Sigmoid colon (tissue), 7 donors: ENCODE results near the gene PTK7. TPM values are rescaled to one million over a fixed set of nuclear protein-coding genes. Genes with fewer than 3 reads are reported as not detected.

ENCODE experiments used
- DNase-seq: peaks from one replicate; pipeline ENCODE4 v3.0.0-alpha.2; 2019
- H3K27ac ChIP-seq, 4 donors: fragments of 200-600 bp; sonication (generic); one replicate each; pipeline ENCODE4 v1.5.1; 2016 to 2019; ENCODE audit warnings: mild to moderate bottlenecking in 1 of 4
- H3K27me3 ChIP-seq, 3 donors: fragments of 200-600 bp; sonication (generic); one replicate each; pipeline ENCODE4 v1.5.1; 2019; ENCODE audit warnings: mild to moderate bottlenecking in 1 of 3
- H3K36me3 ChIP-seq, 4 donors: fragments of 200-600 bp; sonication (generic); one replicate each; pipeline ENCODE4 v1.5.1; 2016 to 2019
- H3K4me1 ChIP-seq, 4 donors: fragments of 200-600 bp; sonication (generic); one replicate each; pipeline ENCODE4 v1.5.1; 2017 to 2019
- H3K4me3 ChIP-seq, 4 donors: fragments of 200-600 bp; sonication (generic); one replicate each; pipeline ENCODE4 v1.5.1; 2017 to 2019; ENCODE audit warnings: mild to moderate bottlenecking in 2 of 4, moderate library complexity in 1 of 4
- H3K9me3 ChIP-seq, 4 donors: fragments of 200-600 bp in 3 of 4; sonication (generic) in 3 of 4; one replicate each; pipeline versions ENCODE4 v1.5.1 to v1.6.1; 2013 to 2019
- EP300 ChIP-seq, 4 donors: sonication (generic); formaldehyde crosslinking; IDR thresholded peaks; one replicate each; pipeline ENCODE4 v1.6.1; 2017; ENCODE audit warnings: antibody characterized with exemption in 4 of 4
- POLR2A ChIP-seq, 2 donors: fragments of 450-650 bp; IDR thresholded peaks; one replicate each; pipeline ENCODE4 v1.6.1; 2016; ENCODE audit warnings: antibody characterized with exemption in 2 of 2, mild to moderate bottlenecking in 2 of 2, moderate library complexity in 2 of 2
- POLR2AphosphoS5 ChIP-seq, 4 donors: sonication (generic); formaldehyde crosslinking; IDR thresholded peaks; one replicate each; pipeline ENCODE4 v1.6.1; 2017; ENCODE audit warnings: antibody characterized with exemption in 4 of 4
- WGBS, 2 donors: extraction: QIAGEN DNeasy Blood & Tissue Kit; methylation state at CpG; one replicate each; pipeline ENCODE4 v1.1.7; 2013; 5-methylcytosine and 5-hydroxymethylcytosine counted together
- intact Hi-C: fragments of 100-400 bp; cut with DNase I; formaldehyde crosslinking; loops from one replicate; pipeline ENCODE4 v1.15.1; 2023
- polyA plus RNA-seq, 3 donors: library from polyadenylated mRNA; stranded (reverse); fragments of 200-250 nt; gene quantifications; one replicate each; pipeline ENCODE4 v1.2.3, GENCODE V29; 2013
- total RNA-seq, 4 donors: library from RNA; depleted of rRNA; stranded (reverse); fragments of >200 nt; gene quantifications; one replicate each; pipeline ENCODE4 v1.1.0, GENCODE V29; 2016
- TF ChIP-seq, protein P1 (sequence below), 4 experiments: fragments of 450-650 bp in 3 of 4; fragments of 200-600 bp in 1 of 4; IDR thresholded peaks; one replicate each; pipeline ENCODE4 v1.5.1; 2016 to 2019; ENCODE audit warnings: antibody characterized with exemption in 4 of 4, mild to moderate bottlenecking in 3 of 4, moderate library complexity in 2 of 4
- donor health status: healthy with polysubstance abuse.
- donor health status: Bipolar disorder and iron deficiency.
- donor health status: healthy.

PTK7 gene
- total and polyA plus RNA-seq, 7 donors = 1.2 to 15.6 (median 6.1) TPM

DNA sequence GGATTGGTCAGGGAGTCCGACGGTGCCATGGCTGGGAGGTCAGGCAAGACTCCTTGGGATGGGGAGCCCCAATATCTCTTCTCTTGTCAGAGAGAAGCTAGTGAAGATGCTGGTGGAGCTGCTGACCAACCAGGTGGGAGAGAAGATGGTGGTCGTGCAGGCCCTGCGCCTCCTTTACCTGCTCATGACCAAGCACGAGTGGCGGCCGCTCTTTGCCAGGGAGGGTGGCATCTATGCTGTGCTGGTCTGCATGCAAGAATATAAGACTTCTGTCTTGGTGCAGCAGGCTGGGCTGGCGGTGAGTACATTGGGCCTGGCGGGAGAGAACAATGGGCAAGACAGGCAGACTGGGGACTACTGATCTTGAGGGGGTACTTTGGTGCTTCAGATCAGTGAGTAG is 116.8 kb downstream of the PTK7 start:
- no peak overlapping the region for H3K27ac ChIP-seq
- no peak overlapping the region for H3K4me3 ChIP-seq
- TF ChIP-seq POLR2AphosphoS5 (IDR thresholded peaks at IDR 0.05) = no peak
- intact Hi-C loops = no loop called here
- no peaks in the 10 kb centered on the region for H3K27me3 ChIP-seq
- no peaks in the 10 kb centered on the region for H3K9me3 ChIP-seq
- no peak for DNase-seq
- H3K36me3 ChIP-seq = peaks cover 11 to 90% (median 41%) of the 10 kb centered on the region in 4 donors
- H3K4me1 ChIP-seq = no peaks in the 10 kb centered on the region
- WGBS, 2 donors = 95 to 97% methylated on average over 9 of the region's 9 CpGs

DNA sequence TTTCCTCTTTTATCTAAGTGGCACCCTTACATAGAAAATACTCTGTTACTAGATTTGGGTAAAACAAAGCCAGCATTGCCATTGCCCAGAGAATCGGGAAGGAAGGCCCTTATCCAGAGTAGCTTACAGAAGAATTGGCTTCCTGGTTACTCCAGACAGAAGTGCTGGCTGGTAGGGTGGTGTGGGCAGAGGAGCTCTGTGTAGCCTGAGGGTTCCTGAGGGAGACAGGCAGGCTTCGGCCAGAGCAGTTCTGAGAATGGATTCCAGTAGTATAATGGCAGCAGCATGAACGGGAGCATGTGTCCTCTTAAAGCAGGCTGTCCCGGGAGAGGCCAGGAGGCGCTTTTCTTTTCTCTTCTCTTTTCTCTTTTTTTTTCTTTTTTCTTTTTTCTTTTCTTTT is 117.8 kb downstream of the PTK7 start:
- no peak overlapping the region for H3K4me3 ChIP-seq
- H3K4me1 ChIP-seq = no peaks in the 10 kb centered on the region
- intact Hi-C loops = no loop called here
- H3K27me3 ChIP-seq = no peaks in the 10 kb centered on the region
- H3K36me3 ChIP-seq = peaks cover 11 to 91% (median 48%) of the 10 kb centered on the region in 4 donors
- no peaks in the 10 kb centered on the region for H3K9me3 ChIP-seq
- H3K27ac ChIP-seq = no peak overlapping the region
- no peak for TF ChIP-seq EP300 (IDR thresholded peaks at IDR 0.05)
- TF ChIP-seq POLR2AphosphoS5 (IDR thresholded peaks at IDR 0.05) = no peak
- TF ChIP-seq, protein P1, sequence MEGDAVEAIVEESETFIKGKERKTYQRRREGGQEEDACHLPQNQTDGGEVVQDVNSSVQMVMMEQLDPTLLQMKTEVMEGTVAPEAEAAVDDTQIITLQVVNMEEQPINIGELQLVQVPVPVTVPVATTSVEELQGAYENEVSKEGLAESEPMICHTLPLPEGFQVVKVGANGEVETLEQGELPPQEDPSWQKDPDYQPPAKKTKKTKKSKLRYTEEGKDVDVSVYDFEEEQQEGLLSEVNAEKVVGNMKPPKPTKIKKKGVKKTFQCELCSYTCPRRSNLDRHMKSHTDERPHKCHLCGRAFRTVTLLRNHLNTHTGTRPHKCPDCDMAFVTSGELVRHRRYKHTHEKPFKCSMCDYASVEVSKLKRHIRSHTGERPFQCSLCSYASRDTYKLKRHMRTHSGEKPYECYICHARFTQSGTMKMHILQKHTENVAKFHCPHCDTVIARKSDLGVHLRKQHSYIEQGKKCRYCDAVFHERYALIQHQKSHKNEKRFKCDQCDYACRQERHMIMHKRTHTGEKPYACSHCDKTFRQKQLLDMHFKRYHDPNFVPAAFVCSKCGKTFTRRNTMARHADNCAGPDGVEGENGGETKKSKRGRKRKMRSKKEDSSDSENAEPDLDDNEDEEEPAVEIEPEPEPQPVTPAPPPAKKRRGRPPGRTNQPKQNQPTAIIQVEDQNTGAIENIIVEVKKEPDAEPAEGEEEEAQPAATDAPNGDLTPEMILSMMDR (IDR thresholded peaks at IDR 0.05) = no peak
- no peak for TF ChIP-seq POLR2A (IDR thresholded peaks at IDR 0.05)
- no peak for DNase-seq
- WGBS, 2 donors = 95 to 96% methylated on average over 5 of the region's 5 CpGs

DNA sequence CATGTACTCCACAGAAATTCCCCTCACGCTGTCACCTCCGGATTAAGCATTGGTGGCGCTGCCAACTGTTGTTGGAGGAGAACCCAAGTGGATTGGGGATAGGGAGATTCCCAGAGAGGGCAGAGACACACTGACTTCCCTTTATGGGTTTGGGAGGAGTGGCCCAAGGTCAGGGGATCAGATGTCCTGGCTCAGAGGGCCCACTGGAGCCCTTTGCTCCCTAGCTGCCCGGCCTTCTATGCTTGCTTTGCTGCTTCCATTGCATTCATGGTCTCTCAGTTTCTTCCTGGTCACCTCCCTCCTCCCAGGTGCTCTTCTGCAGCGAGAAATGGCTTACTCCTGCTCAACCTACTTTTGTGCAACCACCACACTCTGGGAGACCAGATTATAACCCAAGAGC is 120.2 kb downstream of the PTK7 start:
- no peaks in the 10 kb centered on the region for H3K4me1 ChIP-seq
- H3K4me3 ChIP-seq = no peak overlapping the region
- H3K27ac ChIP-seq = no peak overlapping the region
- intact Hi-C loops = no loop called here
- no peak for DNase-seq
- H3K27me3 ChIP-seq = no peaks in the 10 kb centered on the region
- peaks cover 11 to 93% (median 53%) of the 10 kb centered on the region in 4 donors for H3K36me3 ChIP-seq
- 91 to 93% methylated on average over 5 of the region's 5 CpGs for WGBS, 2 donors
- no peak for TF ChIP-seq POLR2A (IDR thresholded peaks at IDR 0.05)
- no peak for TF ChIP-seq EP300 (IDR thresholded peaks at IDR 0.05)
- TF ChIP-seq, protein P1 (IDR thresholded peaks at IDR 0.05) = no peak
- no peak for TF ChIP-seq POLR2AphosphoS5 (IDR thresholded peaks at IDR 0.05)
- H3K9me3 ChIP-seq = no peaks in the 10 kb centered on the region

DNA sequence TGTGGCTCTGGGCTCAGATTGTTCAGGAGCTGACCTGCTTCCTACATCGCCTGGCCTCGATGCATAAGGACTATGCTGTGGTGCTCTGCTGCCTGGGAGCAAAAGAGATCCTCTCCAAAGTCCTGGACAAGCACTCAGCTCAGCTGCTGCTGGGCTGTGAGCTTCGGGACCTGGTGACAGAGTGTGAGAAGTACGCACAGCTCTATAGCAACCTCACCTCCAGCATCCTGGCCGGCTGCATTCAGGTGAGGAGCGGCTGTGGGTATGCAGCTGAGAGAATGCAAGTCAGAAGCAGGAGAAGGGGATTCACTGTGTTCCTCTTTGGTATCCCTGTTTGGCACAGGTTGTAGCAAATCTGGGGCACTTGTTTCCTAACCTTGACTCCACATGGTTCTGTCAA is 123.8 kb downstream of the PTK7 start:
- Histone ChIP-seq H3K9me3 (no peaks in the 10 kb centered on the region), H3K36me3 (peaks cover 0 to 83% (median 44%) of the 10 kb centered on the region in 4 donors), H3K4me3 (no peak overlapping the region), H3K27ac (no peak overlapping the region), H3K27me3 (no peaks in the 10 kb centered on the region), H3K4me1 (no peaks in the 10 kb centered on the region)
- DNase-seq = peak; percentile 32
- intact Hi-C loops = no loop called here
- 92 to 94% methylated on average over 6 of the region's 6 CpGs for whole genome bisulfite sequencing, 2 donors
- TF ChIP-seq EP300 (IDR thresholded peaks at IDR 0.05) = no peak
- no peak for TF ChIP-seq POLR2A (IDR thresholded peaks at IDR 0.05)
- TF ChIP-seq, protein P1 (IDR thresholded peaks at IDR 0.05) = no peak
- no peak for TF ChIP-seq POLR2AphosphoS5 (IDR thresholded peaks at IDR 0.05)

DNA sequence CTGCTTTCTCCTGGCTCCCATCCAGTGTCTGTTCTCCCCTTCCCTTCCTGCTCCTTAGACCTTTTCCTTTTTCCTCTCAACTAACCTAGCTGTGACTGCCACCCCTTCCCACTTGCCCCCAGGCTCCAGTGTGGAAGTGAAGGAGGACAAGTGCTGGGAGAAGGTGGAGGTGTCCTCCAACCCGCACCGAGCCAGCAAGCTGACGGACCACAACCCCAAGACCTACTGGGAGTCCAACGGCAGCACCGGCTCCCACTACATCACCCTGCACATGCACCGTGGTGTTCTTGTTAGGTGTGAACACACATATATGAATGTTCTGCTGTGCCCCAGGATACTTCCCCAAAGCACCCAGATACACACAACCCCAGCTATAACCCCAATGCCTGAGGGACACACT is 124.4 kb downstream of the PTK7 start:
- no peaks in the 10 kb centered on the region for H3K4me1 ChIP-seq
- DNase-seq = peak; percentile 34
- H3K9me3 ChIP-seq = no peaks in the 10 kb centered on the region
- intact Hi-C loops = no loop called here
- 94 to 95% methylated on average over 6 of the region's 6 CpGs for WGBS, 2 donors
- no peak overlapping the region for H3K4me3 ChIP-seq
- no peaks in the 10 kb centered on the region for H3K27me3 ChIP-seq
- H3K36me3 ChIP-seq = peaks cover 0 to 82% (median 40%) of the 10 kb centered on the region in 4 donors
- no peak for TF ChIP-seq EP300 (IDR thresholded peaks at IDR 0.05)
- TF ChIP-seq, protein P1 (IDR thresholded peaks at IDR 0.05) = no peak
- TF ChIP-seq POLR2A (IDR thresholded peaks at IDR 0.05) = no peak
- TF ChIP-seq POLR2AphosphoS5 (IDR thresholded peaks at IDR 0.05) = no peak
- H3K27ac ChIP-seq = no peak overlapping the region
